ENCODE measurements around the gene GLRX3. TPM values are rescaled to one million over a fixed set of nuclear protein-coding genes. Genes with fewer than 3 reads are reported as not detected.

Gene GLRX3
- total RNA-seq, 4 donors from 2014 or later: 20.0 to 58.4 (median 45.0) TPM

- Histone ChIP-seq H3K36me3 (no peaks in the 10 kb centered on the region), H3K4me1 (no peaks in the 10 kb centered on the region), H3K27me3 (no peaks in the 10 kb centered on the region), H3K4me3 (no peak overlapping the region), H3K9me3 (no peaks in the 10 kb centered on the region), H3K27ac (no peak overlapping the region)
- no peak for DNase-seq
- no peak for TF ChIP-seq CTCF (IDR thresholded peaks at IDR 0.05)
- no peak for TF ChIP-seq POLR2A (IDR thresholded peaks at IDR 0.05)
- intact Hi-C loops (cut with DNase I; ENCODE audit: low total_unique reads): no loop called here
Measured at GRCh38 chr10:130189608-130190054, 53.4 kb downstream of the GLRX3 start.

- Histone ChIP-seq H3K4me3 (peak overlapping the region; percentile 22 to 45), H3K27me3 (no peaks in the 10 kb centered on the region), H3K4me1 (no peaks in the 10 kb centered on the region), H3K9me3 (no peaks in the 10 kb centered on the region), H3K36me3 (no peaks in the 10 kb centered on the region), H3K27ac (no peak overlapping the region)
- peak; percentile 79 to 88 for DNase-seq
- peak; percentile 95 to 100 (median 100) for TF ChIP-seq CTCF (IDR thresholded peaks at IDR 0.05)
- TF ChIP-seq POLR2A (IDR thresholded peaks at IDR 0.05): no peak
- intact Hi-C loops (cut with DNase I; ENCODE audit: low total_unique reads): no loop called here
Measured at GRCh38 chr10:130190055-130190736, 54.0 kb downstream of the GLRX3 start.

GRCh38 chr10:130190737-130191115 is 54.5 kb downstream of the GLRX3 start:
- DNase-seq: no peak
- no peaks in the 10 kb centered on the region for H3K27me3 ChIP-seq
- H3K4me1 ChIP-seq: no peaks in the 10 kb centered on the region
- TF ChIP-seq CTCF (IDR thresholded peaks at IDR 0.05) (no peak), POLR2A (IDR thresholded peaks at IDR 0.05) (no peak)
- no peak overlapping the region for H3K27ac ChIP-seq
- no peaks in the 10 kb centered on the region for H3K9me3 ChIP-seq
- H3K4me3 ChIP-seq: peak overlapping the region; percentile 22 to 45
- intact Hi-C loops (cut with DNase I; ENCODE audit: low total_unique reads): no loop called here
- no peaks in the 10 kb centered on the region for H3K36me3 ChIP-seq

- no peak for DNase-seq
- Histone ChIP-seq H3K9me3 (no peaks in the 10 kb centered on the region), H3K4me1 (no peaks in the 10 kb centered on the region), H3K27me3 (no peaks in the 10 kb centered on the region), H3K36me3 (no peaks in the 10 kb centered on the region), H3K4me3 (no peak overlapping the region), H3K27ac (no peak overlapping the region)
- intact Hi-C loops (cut with DNase I; ENCODE audit: low total_unique reads): no loop called here
- no peak for TF ChIP-seq CTCF (IDR thresholded peaks at IDR 0.05)
- no peak for TF ChIP-seq POLR2A (IDR thresholded peaks at IDR 0.05)
Measured at GRCh38 chr10:130191380-130191779, 55.2 kb downstream of the GLRX3 start.

- no peaks in the 10 kb centered on the region for H3K36me3 ChIP-seq
- no peak overlapping the region for H3K27ac ChIP-seq
- H3K4me3 ChIP-seq: no peak overlapping the region
- no peaks in the 10 kb centered on the region for H3K9me3 ChIP-seq
- H3K27me3 ChIP-seq: no peaks in the 10 kb centered on the region
- H3K4me1 ChIP-seq: no peaks in the 10 kb centered on the region
- TF ChIP-seq POLR2A (IDR thresholded peaks at IDR 0.05): no peak
- no peak for TF ChIP-seq CTCF (IDR thresholded peaks at IDR 0.05)
- intact Hi-C loops (cut with DNase I; ENCODE audit: low total_unique reads): no loop called here
- DNase-seq: no peak
Measured at GRCh38 chr10:130192276-130192848, 56.2 kb downstream of the GLRX3 start.

All from uterus (tissue), 4 donors.